ENCODE results near the gene SCN5A. TPM values are rescaled to one million over a fixed set of nuclear protein-coding genes. Genes with fewer than 3 reads are reported as not detected.
A peak's percentile ranks its signal among the peaks of the same experiment; 100 is the strongest.

SCN5A gene
- total RNA-seq, 1 experiment from 2014 or later: 13.6 TPM

GRCh38 chr3:38648024-38648658 lies 1.3 kb downstream of the SCN5A start:
- ChIA-PET POLR2A (no interaction called here), CTCF (interaction anchor here (0.7 to 8.9 kb wide), 8 partner anchors 7 to 352 kb away, joined by 3 to 76 read pairs (median 14); partner anchors contain the start of gene XYLB)
- Mint-ChIP-seq H3K27me3 (ENCODE audit: low read depth) (peaks cover 1% of the 10 kb centered on the region), H3K36me3 (no peaks in the 10 kb centered on the region), H3K4me3 (peak overlapping the region; percentile 84), H3K9me3 (peaks cover under 1% of the 10 kb centered on the region; the same call in 1 of the 2 replicates), H3K4me1 (peaks cover 4% of the 10 kb centered on the region; the same call in 1 of the 2 replicates), H3K27ac (no peak overlapping the region)
- no peak for ATAC-seq
- TF ChIP-seq, protein P1, sequence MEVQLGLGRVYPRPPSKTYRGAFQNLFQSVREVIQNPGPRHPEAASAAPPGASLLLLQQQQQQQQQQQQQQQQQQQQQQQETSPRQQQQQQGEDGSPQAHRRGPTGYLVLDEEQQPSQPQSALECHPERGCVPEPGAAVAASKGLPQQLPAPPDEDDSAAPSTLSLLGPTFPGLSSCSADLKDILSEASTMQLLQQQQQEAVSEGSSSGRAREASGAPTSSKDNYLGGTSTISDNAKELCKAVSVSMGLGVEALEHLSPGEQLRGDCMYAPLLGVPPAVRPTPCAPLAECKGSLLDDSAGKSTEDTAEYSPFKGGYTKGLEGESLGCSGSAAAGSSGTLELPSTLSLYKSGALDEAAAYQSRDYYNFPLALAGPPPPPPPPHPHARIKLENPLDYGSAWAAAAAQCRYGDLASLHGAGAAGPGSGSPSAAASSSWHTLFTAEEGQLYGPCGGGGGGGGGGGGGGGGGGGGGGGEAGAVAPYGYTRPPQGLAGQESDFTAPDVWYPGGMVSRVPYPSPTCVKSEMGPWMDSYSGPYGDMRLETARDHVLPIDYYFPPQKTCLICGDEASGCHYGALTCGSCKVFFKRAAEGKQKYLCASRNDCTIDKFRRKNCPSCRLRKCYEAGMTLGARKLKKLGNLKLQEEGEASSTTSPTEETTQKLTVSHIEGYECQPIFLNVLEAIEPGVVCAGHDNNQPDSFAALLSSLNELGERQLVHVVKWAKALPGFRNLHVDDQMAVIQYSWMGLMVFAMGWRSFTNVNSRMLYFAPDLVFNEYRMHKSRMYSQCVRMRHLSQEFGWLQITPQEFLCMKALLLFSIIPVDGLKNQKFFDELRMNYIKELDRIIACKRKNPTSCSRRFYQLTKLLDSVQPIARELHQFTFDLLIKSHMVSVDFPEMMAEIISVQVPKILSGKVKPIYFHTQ (CRISPR knock-in tag; IDR thresholded peaks at IDR 0.05): no peak
- no peak for TF ChIP-seq FOXK1 (CRISPR knock-in tag; IDR thresholded peaks at IDR 0.05)
- TF ChIP-seq MLX (CRISPR knock-in tag; IDR thresholded peaks at IDR 0.05): no peak
- no peak for TF ChIP-seq RORB (CRISPR knock-in tag; IDR thresholded peaks at IDR 0.05)
- TF ChIP-seq ZBTB21 (CRISPR knock-in tag; IDR thresholded peaks at IDR 0.05; ENCODE audit: borderline replicate concordance): no peak
- TF ChIP-seq ZNF416 (CRISPR knock-in tag; IDR thresholded peaks at IDR 0.05): no peak
- TF ChIP-seq, protein P2, sequence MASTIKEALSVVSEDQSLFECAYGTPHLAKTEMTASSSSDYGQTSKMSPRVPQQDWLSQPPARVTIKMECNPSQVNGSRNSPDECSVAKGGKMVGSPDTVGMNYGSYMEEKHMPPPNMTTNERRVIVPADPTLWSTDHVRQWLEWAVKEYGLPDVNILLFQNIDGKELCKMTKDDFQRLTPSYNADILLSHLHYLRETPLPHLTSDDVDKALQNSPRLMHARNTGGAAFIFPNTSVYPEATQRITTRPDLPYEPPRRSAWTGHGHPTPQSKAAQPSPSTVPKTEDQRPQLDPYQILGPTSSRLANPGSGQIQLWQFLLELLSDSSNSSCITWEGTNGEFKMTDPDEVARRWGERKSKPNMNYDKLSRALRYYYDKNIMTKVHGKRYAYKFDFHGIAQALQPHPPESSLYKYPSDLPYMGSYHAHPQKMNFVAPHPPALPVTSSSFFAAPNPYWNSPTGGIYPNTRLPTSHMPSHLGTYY (CRISPR knock-in tag; IDR thresholded peaks at IDR 0.05): no peak
- TF ChIP-seq FOXJ3 (CRISPR knock-in tag; IDR thresholded peaks at IDR 0.05; ENCODE audit: borderline replicate concordance): no peak
- no peak for TF ChIP-seq MAX (CRISPR knock-in tag; IDR thresholded peaks at IDR 0.05)
- no peak for TF ChIP-seq TP53 (CRISPR knock-in tag; IDR thresholded peaks at IDR 0.05)
- DNase-seq (ENCODE audit: low spot score): no peak

DNA sequence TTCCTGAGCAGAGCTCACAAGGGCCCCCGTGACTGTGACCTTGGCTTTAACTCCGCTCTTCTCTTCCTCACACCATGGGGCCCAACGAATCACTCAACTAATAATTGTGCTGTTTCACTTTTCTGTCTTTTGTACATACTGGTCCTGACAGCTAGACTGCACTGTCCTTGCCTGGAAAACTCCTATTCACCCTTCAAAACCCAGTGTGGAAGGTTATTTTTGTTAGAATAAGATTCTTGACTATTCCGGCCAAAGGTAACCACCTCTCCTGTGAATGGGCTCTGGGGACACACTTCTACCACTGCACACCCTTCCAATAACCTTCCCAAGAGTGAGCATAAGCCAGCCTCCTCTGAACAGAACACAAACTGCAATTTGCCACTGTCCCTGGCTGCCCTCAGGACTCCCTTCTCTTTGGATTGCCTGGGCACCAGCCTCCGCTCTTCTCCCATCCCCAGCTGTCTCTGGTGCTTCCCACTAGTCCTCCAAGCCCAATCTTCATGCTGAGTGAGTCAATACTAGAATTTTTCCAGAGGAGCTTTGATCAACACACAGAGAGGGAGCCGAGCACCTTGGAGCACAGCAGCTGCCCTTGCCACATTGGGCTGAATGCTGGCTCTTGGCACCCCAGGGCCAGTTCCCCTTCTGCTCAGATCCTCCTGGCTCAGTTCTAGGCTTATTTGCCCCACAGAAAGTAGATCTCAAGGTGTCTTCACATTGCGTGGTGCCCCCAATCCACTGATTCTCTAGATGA lies 2.1 kb downstream of the SCN5A start:
- CTCF ChIA-PET: interaction anchor here (0.8 to 8.9 kb wide), 19 partner anchors 8 to 353 kb away, joined by 3 to 76 read pairs (median 6); partner anchors contain the start of gene EXOG

More for the DNA sequence above, 2.1 kb downstream of the SCN5A start:
- no peaks in the 10 kb centered on the region for H3K36me3 Mint-ChIP-seq
- ATAC-seq (no peak), DNase-seq (ENCODE audit: low spot score) (no peak)
- no peak overlapping the region for H3K27ac Mint-ChIP-seq
- H3K27me3 Mint-ChIP-seq (ENCODE audit: low read depth): no peaks in the 10 kb centered on the region; the same call in 1 of the 2 replicates
- peaks cover 4% of the 10 kb centered on the region; the same call in 1 of the 2 replicates for H3K4me1 Mint-ChIP-seq
- POLR2A ChIA-PET: no interaction called here
- H3K4me3 Mint-ChIP-seq: no peak overlapping the region
- no peaks in the 10 kb centered on the region for H3K9me3 Mint-ChIP-seq
- TF ChIP-seq ZBTB21 (CRISPR knock-in tag; IDR thresholded peaks at IDR 0.05; ENCODE audit: borderline replicate concordance) (no peak), JUN (CRISPR knock-in tag; IDR thresholded peaks at IDR 0.05) (no peak), NFATC4 (CRISPR knock-in tag; IDR thresholded peaks at IDR 0.05) (no peak), IRF2 (CRISPR knock-in tag; IDR thresholded peaks at IDR 0.05; ENCODE audit: borderline replicate concordance, low read depth) (no peak), ZNF138 (CRISPR knock-in tag; conservative IDR thresholded peaks at IDR 0.05) (no peak), HMGA2 (CRISPR knock-in tag; IDR thresholded peaks at IDR 0.05) (no peak), TEAD4 (CRISPR knock-in tag; IDR thresholded peaks at IDR 0.05) (no peak), ZNF671 (CRISPR knock-in tag; IDR thresholded peaks at IDR 0.05) (no peak), TCF7 (CRISPR knock-in tag; IDR thresholded peaks at IDR 0.05; ENCODE audit: low read depth) (no peak), ATF2 (CRISPR knock-in tag; IDR thresholded peaks at IDR 0.05; ENCODE audit: borderline replicate concordance, low read depth) (no peak)
- TF ChIP-seq, protein P3, sequence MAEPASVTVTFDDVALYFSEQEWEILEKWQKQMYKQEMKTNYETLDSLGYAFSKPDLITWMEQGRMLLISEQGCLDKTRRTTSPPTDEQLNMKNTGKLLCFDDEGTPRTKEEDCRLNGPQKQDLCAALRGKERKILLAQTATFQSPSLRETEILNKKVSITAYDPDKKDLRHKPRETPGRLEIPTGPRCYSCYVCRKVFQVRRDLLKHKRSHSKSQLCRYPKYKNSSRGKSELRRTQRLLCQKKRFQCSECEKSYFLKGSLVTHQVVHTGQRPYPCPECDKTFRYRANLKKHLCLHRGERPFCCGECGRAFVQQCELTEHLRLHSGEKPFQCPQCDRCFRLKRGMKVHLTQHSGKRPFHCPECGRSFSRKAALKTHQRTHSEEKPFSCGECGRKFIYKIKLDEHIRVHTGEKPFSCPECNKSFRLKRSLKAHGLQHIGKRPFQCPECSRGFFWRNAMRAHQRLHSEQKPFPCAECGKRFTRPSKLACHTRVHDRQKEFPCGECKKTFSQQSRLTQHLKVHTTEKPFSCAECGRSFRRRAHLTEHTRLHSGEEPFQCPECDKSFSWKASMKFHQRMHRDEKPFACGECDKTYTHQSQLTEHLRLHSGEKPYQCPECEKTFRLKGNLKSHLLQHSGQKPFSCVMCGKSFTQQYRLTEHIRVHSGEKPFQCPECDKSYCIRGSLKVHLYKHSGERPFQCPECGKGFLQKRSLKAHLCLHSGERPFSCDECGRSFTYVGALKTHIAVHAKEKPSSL (CRISPR knock-in tag; conservative IDR thresholded peaks at IDR 0.05): no peak
- TF ChIP-seq, protein P4, sequence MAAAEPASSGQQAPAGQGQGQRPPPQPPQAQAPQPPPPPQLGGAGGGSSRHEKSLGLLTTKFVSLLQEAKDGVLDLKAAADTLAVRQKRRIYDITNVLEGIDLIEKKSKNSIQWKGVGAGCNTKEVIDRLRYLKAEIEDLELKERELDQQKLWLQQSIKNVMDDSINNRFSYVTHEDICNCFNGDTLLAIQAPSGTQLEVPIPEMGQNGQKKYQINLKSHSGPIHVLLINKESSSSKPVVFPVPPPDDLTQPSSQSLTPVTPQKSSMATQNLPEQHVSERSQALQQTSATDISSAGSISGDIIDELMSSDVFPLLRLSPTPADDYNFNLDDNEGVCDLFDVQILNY (CRISPR knock-in tag; IDR thresholded peaks at IDR 0.05): no peak

All from WTC11 (cell line).